Activated naive CD4-positive, alpha-beta T cell treated with anti-CD3 and anti-CD28 coated beads for 36 hours (primary cell): Measurements from ENCODE around the gene DRGX. TPM values are rescaled to one million over a fixed set of nuclear protein-coding genes. Genes with fewer than 3 reads are reported as not detected.

Source experiments
- CTCF ChIA-PET: fragments of 350-600 bp; sonication (Branson Sonifier 250); formaldehyde crosslinking; loops from one replicate; lab custom pipeline; 2021; ENCODE audit warnings: antibody characterized with exemption; lab: Charles Lee
- DNase-seq: peaks from one replicate; pipeline ENCODE4 v3.0.0-alpha.2; 2020
- H3K27ac Mint-ChIP-seq: one replicate; pipeline ENCODE4 v1.8.0; 2021; ENCODE audit warnings: mild to moderate bottlenecking, mixed read lengths
- H3K27me3 Mint-ChIP-seq: one replicate; pipeline ENCODE4 v1.8.0; 2021; ENCODE audit warnings: low read depth, mixed read lengths
- H3K36me3 Mint-ChIP-seq: one replicate; pipeline ENCODE4 v1.8.0; 2021; ENCODE audit warnings: low read depth, mixed read lengths
- H3K4me1 Mint-ChIP-seq: one replicate; pipeline ENCODE4 v1.8.0; 2021; ENCODE audit warnings: low read depth, mixed read lengths
- H3K4me3 Mint-ChIP-seq: one replicate; pipeline ENCODE4 v1.8.0; 2021; ENCODE audit warnings: mild to moderate bottlenecking, moderate library complexity, mixed read lengths
- H3K9me3 Mint-ChIP-seq: one replicate; pipeline ENCODE4 v1.8.0; 2021; ENCODE audit warnings: mixed read lengths
- intact Hi-C: fragments of 100-400 bp; cut with micrococcal nuclease; formaldehyde crosslinking; loops from one replicate; pipeline ENCODE4 v1.15.1; 2023
- total RNA-seq, 2 experiments: library from RNA; stranded (reverse); gene quantifications; one replicate each; pipeline ENCODE4 v1.2.3, GENCODE V29; 2021

The DRGX gene
- total RNA-seq, 2 experiments from 2014 or later = not detected

DNA sequence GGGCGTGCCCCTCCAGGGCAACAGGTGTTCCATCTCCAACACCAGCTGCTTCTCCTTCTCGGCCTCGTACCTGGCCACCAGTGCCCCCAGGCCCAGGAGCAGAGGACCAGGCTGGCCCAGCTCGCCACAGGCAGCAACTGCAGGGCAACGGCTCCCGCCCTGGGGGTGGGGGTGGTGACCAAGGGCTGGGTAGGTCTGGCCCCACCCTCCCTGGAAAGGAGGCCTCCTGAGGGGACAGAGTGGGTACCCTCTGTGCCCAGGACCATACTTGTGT lies 22.1 kb upstream of the DRGX start:
- Mint-ChIP-seq H3K36me3 (no peaks in the 10 kb centered on the region), H3K27me3 (peaks cover 12% of the 10 kb centered on the region), H3K9me3 (peaks cover 3% of the 10 kb centered on the region), H3K4me3 (no peak overlapping the region), H3K4me1 (no peaks in the 10 kb centered on the region), H3K27ac (no peak overlapping the region)
- intact Hi-C loops = no loop called here
- CTCF ChIA-PET = interaction anchor here (1.2 kb wide), 1 partner anchor 10 kb away, joined by 4 read pairs; no protein-coding TSS in a partner anchor
- no peak for DNase-seq

DNA sequence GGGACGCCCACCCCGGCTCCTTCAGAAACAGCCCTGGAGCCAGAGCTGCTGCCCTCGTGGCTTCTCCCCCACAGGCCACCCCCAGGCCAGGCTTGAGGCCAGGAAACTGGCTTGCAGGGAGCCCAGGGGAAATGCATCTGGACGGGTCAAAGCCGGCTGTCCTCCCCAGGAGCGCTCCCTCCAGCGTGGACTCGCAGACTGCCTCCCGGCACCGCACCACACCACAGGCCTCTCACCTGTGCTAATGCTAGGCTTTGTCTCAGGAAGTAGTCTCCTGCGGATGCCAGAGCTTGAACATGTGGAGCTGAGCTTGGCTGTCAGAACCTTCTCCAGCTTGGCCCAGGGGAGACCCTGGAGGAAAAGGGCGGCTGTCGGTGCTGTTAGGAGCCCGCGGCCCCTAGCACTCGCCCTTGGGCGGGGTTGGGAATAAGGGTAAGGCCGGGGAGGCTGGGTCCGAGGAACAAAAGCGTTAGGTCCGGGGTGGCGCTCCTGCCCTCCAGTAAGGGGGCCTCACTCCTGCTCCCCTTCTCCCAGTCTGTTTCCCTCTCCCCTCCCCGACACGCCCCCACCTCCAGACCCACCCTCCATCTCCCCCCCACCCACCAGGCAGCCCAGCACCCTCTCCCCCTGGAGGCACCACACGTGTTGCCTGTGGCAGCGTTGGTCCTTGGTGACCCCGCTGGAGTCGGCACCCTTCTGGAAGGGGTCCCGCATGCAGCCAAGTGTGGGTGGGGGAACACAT lies 21.6 kb upstream of the DRGX start:
- intact Hi-C loops = no loop called here
- no peaks in the 10 kb centered on the region for H3K4me1 Mint-ChIP-seq
- H3K36me3 Mint-ChIP-seq = no peaks in the 10 kb centered on the region
- CTCF ChIA-PET = interaction anchor here (2.0 kb wide), 1 partner anchor 10 kb away, joined by 10 read pairs; no protein-coding TSS in a partner anchor
- no peak overlapping the region for H3K4me3 Mint-ChIP-seq
- H3K9me3 Mint-ChIP-seq = peaks cover 3% of the 10 kb centered on the region
- peaks cover 12% of the 10 kb centered on the region for H3K27me3 Mint-ChIP-seq
- no peak overlapping the region for H3K27ac Mint-ChIP-seq
- DNase-seq = no peak

DNA sequence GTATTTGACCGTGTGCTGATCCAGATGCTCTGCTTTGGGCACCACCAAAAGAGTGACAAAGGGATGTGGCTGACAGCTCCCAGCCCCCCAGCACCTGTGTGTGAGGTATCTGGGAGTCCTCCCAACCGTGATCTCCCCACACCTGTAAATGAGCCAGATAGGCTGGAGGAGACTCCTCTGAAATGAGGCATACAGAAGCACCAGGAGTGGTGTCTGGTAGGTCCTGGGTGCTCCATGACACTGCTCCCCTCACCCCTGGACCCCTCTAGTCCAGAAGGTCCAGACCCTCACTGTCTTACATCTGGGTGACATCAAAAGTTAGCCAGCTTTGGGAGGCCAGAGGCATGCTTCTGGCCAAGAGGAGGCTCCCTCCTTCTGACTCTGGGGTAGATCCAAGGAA lies 20.0 kb upstream of the DRGX start:
- no peak overlapping the region for H3K4me3 Mint-ChIP-seq
- CTCF ChIA-PET = interaction anchor here (0.9 to 2.0 kb wide), 2 partner anchors 8 to 103 kb away, joined by 3 to 10 read pairs; no protein-coding TSS in a partner anchor
- H3K36me3 Mint-ChIP-seq = no peaks in the 10 kb centered on the region
- no peak for DNase-seq
- peaks cover 12% of the 10 kb centered on the region for H3K27me3 Mint-ChIP-seq
- no peaks in the 10 kb centered on the region for H3K4me1 Mint-ChIP-seq
- peaks cover 3% of the 10 kb centered on the region for H3K9me3 Mint-ChIP-seq
- intact Hi-C loops = no loop called here
- H3K27ac Mint-ChIP-seq = no peak overlapping the region

DNA sequence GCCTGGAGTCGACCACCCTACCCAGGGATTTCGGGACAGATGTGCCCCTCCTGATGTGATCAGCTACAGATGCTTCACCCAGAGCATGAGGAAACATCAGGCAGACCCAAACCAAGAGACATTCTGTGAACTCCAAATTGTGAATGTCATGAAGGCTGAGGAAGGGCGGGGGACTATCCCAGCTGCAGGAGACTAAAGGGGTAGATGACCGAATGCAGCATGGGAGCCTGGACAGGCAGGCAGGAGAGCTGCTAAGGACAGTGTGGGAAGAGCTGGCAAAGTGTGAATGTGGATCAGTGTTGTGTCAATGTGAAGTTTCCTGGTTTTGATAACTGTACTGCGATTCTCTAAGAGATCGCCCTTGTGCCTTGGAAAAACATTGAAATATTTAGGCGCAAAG lies 19.2 kb upstream of the DRGX start:
- no peak for DNase-seq
- Mint-ChIP-seq H3K27me3 (peaks cover 12% of the 10 kb centered on the region), H3K4me1 (no peaks in the 10 kb centered on the region), H3K9me3 (peaks cover under 1% of the 10 kb centered on the region), H3K36me3 (no peaks in the 10 kb centered on the region), H3K27ac (no peak overlapping the region), H3K4me3 (no peak overlapping the region)
- intact Hi-C loops = no loop called here
- CTCF ChIA-PET = interaction anchor here (0.9 kb wide), 1 partner anchor 104 kb away, joined by 3 read pairs; no protein-coding TSS in a partner anchor

DNA sequence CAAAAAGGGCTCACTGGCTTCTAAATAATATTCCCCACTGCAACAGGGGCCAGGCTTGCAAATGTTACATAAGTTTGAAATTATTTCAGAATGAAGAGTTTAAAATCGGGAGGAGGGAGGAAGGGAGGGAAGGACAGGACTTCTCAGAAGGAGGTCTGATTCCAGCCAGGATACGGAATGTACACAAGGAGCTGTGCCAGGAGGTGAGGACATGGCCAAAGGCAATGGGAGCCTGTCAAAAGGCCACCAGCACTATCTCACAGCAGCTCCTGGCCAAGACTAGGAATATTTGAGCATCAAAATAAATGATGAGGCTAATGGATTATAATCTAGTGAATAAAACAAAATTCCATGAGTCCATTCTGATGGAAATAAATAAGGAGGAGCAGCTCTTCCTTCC lies 18.6 kb upstream of the DRGX start:
- CTCF ChIA-PET = no interaction called here
- H3K36me3 Mint-ChIP-seq = no peaks in the 10 kb centered on the region
- intact Hi-C loops = no loop called here

DNA sequence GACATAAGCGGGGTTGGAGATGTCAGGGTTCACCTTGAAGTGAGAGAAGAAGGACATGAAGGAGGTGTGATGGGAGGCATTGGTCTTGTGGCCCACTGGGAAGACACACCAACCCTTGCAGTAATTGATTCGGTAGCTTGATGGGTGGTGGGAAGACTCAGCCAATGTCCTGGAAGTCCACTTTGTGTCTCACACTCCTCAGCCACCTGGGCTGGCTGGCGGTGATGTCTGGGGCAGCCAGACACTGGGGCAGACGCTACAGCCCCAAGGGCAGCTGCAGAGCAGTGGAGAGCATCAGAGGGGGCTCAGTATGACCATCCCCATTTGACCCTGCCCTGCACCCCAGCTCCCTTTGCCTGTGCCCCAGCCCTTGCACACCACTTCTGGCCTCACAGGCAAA lies 16.7 kb upstream of the DRGX start:
- no peaks in the 10 kb centered on the region for H3K9me3 Mint-ChIP-seq
- no peaks in the 10 kb centered on the region for H3K4me1 Mint-ChIP-seq
- no peaks in the 10 kb centered on the region for H3K36me3 Mint-ChIP-seq
- no peak overlapping the region for H3K27ac Mint-ChIP-seq
- intact Hi-C loops = no loop called here
- no peak overlapping the region for H3K4me3 Mint-ChIP-seq
- CTCF ChIA-PET = interaction anchor here (0.5 to 1.0 kb wide), 3 partner anchors 56 to 1035 kb away, joined by 3 to 8 read pairs (median 3); no protein-coding TSS in a partner anchor
- peaks cover 22% of the 10 kb centered on the region for H3K27me3 Mint-ChIP-seq
- no peak for DNase-seq

More for the DNA sequence above, 18.6 kb upstream of the DRGX start:
- Mint-ChIP-seq H3K4me3 (no peak overlapping the region), H3K4me1 (no peaks in the 10 kb centered on the region), H3K27me3 (peaks cover 14% of the 10 kb centered on the region), H3K27ac (no peak overlapping the region), H3K9me3 (no peaks in the 10 kb centered on the region)
- DNase-seq = no peak

DNA sequence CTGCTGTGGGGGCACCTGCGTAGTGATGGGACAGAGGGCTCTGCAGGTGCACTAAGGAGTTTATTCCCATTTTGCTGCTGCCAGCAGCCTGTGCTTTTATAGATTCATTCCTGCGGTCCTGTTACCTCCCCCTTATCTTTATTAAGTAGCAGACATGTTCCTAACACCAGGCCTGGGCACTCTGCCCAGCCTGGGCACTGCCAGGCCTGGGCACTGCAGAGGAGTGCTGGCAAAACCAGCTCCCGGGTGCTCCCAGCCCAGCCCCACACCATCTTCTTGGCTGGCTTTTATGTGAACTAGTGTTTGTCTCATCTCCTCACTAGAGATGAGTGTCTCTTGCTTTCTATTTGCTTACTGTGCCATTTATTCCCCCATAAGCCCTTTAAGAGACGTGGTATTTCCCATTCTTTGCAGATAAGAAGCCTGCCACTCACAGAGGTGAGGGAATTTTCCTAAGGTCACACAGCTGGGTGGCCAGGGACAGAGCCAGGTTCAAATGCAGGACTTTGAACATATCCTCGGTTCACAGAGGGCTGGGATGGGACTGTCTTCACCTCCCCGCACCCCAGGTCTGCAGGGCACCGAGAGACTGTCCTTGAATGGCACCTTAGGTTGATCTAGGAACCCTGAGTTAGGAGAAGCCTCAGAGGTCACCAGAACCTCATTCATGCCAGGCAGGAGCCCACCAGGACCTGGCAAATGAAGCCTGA lies 14.6 kb upstream of the DRGX start:
- H3K27me3 Mint-ChIP-seq = peaks cover 25% of the 10 kb centered on the region

DNA sequence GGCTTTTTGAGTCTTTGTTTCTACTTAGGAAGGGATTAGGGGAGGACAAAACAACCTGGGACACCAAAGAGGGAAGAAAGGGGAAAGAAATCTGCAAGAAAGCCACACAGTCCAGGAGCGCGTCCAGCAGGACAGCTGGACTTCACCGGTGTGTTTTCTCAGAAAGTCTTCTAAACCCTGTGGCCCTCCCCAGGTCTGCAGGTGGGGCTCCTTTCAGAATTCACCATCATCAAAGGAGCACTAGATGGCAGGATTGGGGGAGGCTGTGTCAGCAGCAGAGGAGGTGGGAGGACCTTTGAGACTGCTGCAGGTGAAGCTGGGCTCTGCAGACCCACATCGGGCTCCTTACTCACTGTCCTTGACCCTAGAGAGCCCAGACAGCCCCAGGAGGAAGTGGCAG lies 13.9 kb upstream of the DRGX start:
- no peaks in the 10 kb centered on the region for H3K4me1 Mint-ChIP-seq
- no peaks in the 10 kb centered on the region for H3K36me3 Mint-ChIP-seq
- no peak for DNase-seq
- no peak overlapping the region for H3K4me3 Mint-ChIP-seq
- CTCF ChIA-PET = interaction anchor here (0.8 to 3.8 kb wide), 2 partner anchors 36 to 101 kb away, joined by 3 to 66 read pairs; no protein-coding TSS in a partner anchor
- H3K27ac Mint-ChIP-seq = no peak overlapping the region
- H3K9me3 Mint-ChIP-seq = no peaks in the 10 kb centered on the region
- H3K27me3 Mint-ChIP-seq = peaks cover 26% of the 10 kb centered on the region
- intact Hi-C loops = no loop called here

More for the DNA sequence above, 14.6 kb upstream of the DRGX start:
- Mint-ChIP-seq H3K9me3 (no peaks in the 10 kb centered on the region), H3K4me3 (no peak overlapping the region), H3K27ac (no peak overlapping the region), H3K36me3 (no peaks in the 10 kb centered on the region), H3K4me1 (no peaks in the 10 kb centered on the region)
- DNase-seq = no peak
- CTCF ChIA-PET = interaction anchor here (1.0 kb wide), 2 partner anchors 100 to 109 kb away, joined by 3 to 4 read pairs; no protein-coding TSS in a partner anchor
- intact Hi-C loops = no loop called here

DNA sequence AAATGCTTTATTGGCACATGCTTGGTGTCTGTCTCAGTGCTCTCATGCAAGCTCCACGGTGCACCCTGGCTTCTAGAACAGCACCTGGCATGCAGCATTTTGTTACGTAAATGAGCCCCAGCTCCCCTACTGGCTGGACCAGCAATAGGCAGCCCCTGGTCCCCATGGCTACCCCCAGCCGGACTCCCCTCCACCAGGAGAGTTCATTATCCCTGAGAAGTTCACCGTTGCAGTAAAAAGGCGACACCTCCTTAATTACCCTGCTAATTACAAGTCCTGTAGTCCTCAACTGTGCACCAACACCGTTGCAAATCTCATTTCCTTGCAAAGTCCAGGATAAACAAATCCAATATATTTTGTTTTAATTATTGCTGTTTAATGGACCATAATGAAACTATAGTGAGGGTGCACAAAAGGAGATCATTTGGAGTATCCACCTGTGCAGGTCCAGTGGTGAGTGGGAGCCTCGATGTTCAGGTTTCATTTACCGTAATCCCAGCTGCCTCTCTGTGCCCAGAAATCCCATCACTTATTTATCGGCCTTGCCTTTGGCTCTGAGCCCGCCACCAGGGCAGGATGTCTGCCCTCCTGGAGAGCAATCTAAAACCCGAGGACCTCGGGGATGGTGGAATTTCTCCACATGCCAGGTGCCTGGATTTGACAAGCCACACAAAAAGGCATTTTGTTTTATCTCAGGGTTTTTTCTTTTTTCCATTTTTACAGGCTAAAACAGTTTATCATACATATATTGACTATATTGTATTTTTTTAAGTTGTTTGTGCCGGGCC lies 12.8 kb upstream of the DRGX start:
- no peak overlapping the region for H3K4me3 Mint-ChIP-seq
- intact Hi-C loops = no loop called here
- H3K36me3 Mint-ChIP-seq = no peaks in the 10 kb centered on the region
- peaks cover 33% of the 10 kb centered on the region for H3K27me3 Mint-ChIP-seq
- CTCF ChIA-PET = interaction anchor here (0.7 to 3.8 kb wide), 13 partner anchors 8 to 750 kb away, joined by 3 to 66 read pairs (median 4); no protein-coding TSS in a partner anchor
- no peaks in the 10 kb centered on the region for H3K4me1 Mint-ChIP-seq
- H3K9me3 Mint-ChIP-seq = no peaks in the 10 kb centered on the region
- H3K27ac Mint-ChIP-seq = no peak overlapping the region
- peak; percentile 14 for DNase-seq

DNA sequence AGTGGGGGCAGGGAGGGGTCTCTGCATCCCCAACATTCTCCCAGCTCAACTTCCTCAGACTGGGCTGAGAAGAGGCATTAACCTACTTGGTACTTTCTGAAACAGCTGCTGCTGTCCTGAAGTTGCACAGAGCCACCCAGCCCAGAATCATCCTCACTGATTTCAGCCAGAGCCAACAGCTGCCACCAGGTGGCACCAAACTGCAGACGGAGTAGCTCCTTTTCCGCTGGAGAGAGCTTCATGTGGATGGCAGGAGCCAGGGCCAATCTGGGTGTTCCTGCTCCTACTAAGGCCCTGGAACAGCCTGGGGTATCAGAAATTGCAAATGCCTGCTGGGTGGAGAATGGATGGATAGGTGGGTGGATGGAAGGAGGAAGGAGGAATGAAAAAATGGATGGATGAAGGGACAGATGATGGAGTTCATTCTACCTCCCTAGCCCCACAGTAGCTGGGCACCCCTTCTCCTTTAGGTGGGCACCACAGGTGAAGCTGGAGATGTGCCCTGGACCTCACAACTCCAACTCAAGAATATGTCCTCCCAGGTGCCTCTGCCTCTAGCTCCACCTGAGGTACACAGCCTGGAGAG lies 11.8 kb upstream of the DRGX start:
- no peak overlapping the region for H3K4me3 Mint-ChIP-seq
- CTCF ChIA-PET = interaction anchor here (0.6 to 3.8 kb wide), 21 partner anchors 9 to 749 kb away, joined by 3 to 66 read pairs (median 4); no protein-coding TSS in a partner anchor
- DNase-seq = peak; percentile 82
- no peaks in the 10 kb centered on the region for H3K9me3 Mint-ChIP-seq
- H3K36me3 Mint-ChIP-seq = no peaks in the 10 kb centered on the region
- H3K27ac Mint-ChIP-seq = no peak overlapping the region
- H3K27me3 Mint-ChIP-seq = peaks cover 40% of the 10 kb centered on the region
- H3K4me1 Mint-ChIP-seq = no peaks in the 10 kb centered on the region
- intact Hi-C loops = loop anchor here (1.0 to 2.0 kb wide), 3 partner anchors 105 to 749 kb away; no protein-coding TSS in a partner anchor

DNA sequence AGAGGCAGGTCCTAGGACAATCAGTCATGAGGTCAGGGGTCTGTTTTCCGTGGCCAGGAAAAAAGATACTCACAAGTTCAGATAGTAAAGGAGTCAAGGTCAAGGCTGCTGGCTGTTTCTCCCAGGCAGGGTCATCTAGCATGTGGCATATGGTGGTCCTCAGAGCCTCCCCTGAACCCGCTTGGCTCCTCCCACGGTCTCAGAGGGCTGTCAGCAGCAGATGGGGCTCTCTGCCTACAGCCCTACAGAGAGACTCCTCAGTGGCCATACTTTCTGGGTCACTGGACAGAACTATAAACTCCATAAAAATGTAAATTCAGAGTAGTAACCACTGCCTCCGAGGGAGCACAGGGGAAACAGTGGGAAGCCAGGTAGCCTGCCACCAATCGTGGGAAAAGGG lies 11.3 kb upstream of the DRGX start:
- intact Hi-C loops = loop anchor here (1.0 to 2.0 kb wide), 3 partner anchors 105 to 748 kb away; no protein-coding TSS in a partner anchor
- no peaks in the 10 kb centered on the region for H3K4me1 Mint-ChIP-seq
- DNase-seq = no peak
- H3K27ac Mint-ChIP-seq = no peak overlapping the region
- H3K27me3 Mint-ChIP-seq = peaks cover 40% of the 10 kb centered on the region
- H3K36me3 Mint-ChIP-seq = no peaks in the 10 kb centered on the region
- no peak overlapping the region for H3K4me3 Mint-ChIP-seq
- CTCF ChIA-PET = interaction anchor here (0.8 to 3.8 kb wide), 14 partner anchors 9 to 749 kb away, joined by 3 to 66 read pairs (median 4); no protein-coding TSS in a partner anchor
- no peaks in the 10 kb centered on the region for H3K9me3 Mint-ChIP-seq
